ENCODE results near the gene NDFIP1. TPM values are rescaled to one million over a fixed set of nuclear protein-coding genes. Genes with fewer than 3 reads are reported as not detected.
A peak's percentile ranks its signal among the peaks of the same experiment; 100 is the strongest.

The NDFIP1 gene
- total RNA-seq, 1 experiment from 2014 or later = 37.8 TPM

GRCh38 chr5:142109331-142110045, 909 bp downstream of the NDFIP1 start:
- Histone ChIP-seq H3K9ac (ENCODE audit: low read length) (peak overlapping the region; percentile 92), H2AFZ (ENCODE audit: low read depth, low read length, poor library complexity, severe bottlenecking) (no peak overlapping the region), H3K9me2 (ENCODE audit: insufficient read depth) (no peaks in the 10 kb centered on the region), H3K27me3 (ENCODE audit: insufficient read depth, low read length) (no peaks in the 10 kb centered on the region), H3K4me2 (ENCODE audit: low read length) (peak overlapping the region; percentile 86), H3K4me1 (ENCODE audit: control insufficient read depth in 1 of 2, insufficient read depth in 2 of 2, low read length in 2 of 2) (peaks cover 5 to 21% of the 10 kb centered on the region in 2 experiments; a peak in 3 of 4 replicates), H3K4me3 (replicated peaks in 1 of 2; ENCODE audit: low read depth in 1 of 2, low read length in 2 of 2) (peak overlapping the region; percentile 76 to 91), H3K27ac (ENCODE audit: low read depth, low read length) (peak overlapping the region; percentile 90), H3K9me3 (ENCODE audit: control insufficient read depth in 1 of 2, insufficient read depth in 1 of 2, low read depth in 1 of 2, low read length in 2 of 2) (no peaks in the 10 kb centered on the region), H4K20me1 (ENCODE audit: insufficient read depth) (no peaks in the 10 kb centered on the region), H3K36me3 (ENCODE audit: control insufficient read depth in 1 of 2, insufficient read depth in 2 of 2, low read length in 2 of 2) (no peaks in the 10 kb centered on the region), H3K79me2 (ENCODE audit: insufficient read depth, low read length) (peaks cover 56% of the 10 kb centered on the region)
- no peak for DNase-seq (ENCODE audit: low read depth, low spot score)
- CTCF ChIA-PET = no interaction called here
- TF ChIP-seq CTCF (IDR thresholded peaks at IDR 0.05 in 2 of 3, conservative IDR thresholded peaks at IDR 0.05 in 1 of 3; ENCODE audit: borderline replicate concordance in 1 of 3, insufficient read depth in 1 of 3, low read depth in 2 of 3, low read length in 2 of 3) = no peak
- TF ChIP-seq, protein P1, sequence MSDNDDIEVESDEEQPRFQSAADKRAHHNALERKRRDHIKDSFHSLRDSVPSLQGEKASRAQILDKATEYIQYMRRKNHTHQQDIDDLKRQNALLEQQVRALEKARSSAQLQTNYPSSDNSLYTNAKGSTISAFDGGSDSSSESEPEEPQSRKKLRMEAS (IDR thresholded peaks at IDR 0.05) = no peak
- no peak; the same call in 1 of the 2 replicates for TF ChIP-seq SP1 (IDR thresholded peaks at IDR 0.05; ENCODE audit: low read depth)
- TF ChIP-seq SRF (IDR thresholded peaks at IDR 0.05; ENCODE audit: low read depth) = no peak
- TF ChIP-seq ZNF274 (IDR thresholded peaks at IDR 0.05; ENCODE audit: low read depth, low read length) = no peak
- no peak for TF ChIP-seq ZFX (IDR thresholded peaks at IDR 0.05)
- TF ChIP-seq TCF7L2 (IDR thresholded peaks at IDR 0.05; ENCODE audit: borderline replicate concordance, extremely low read depth, insufficient read depth, insufficient read length) = no peak
- TF ChIP-seq POLR2AphosphoS5 (IDR thresholded peaks at IDR 0.05; ENCODE audit: low read depth, low read length) = no peak
- no peak for TF ChIP-seq SIN3A (IDR thresholded peaks at IDR 0.05; ENCODE audit: low read depth)
- no peak for TF ChIP-seq FOSL1 (IDR thresholded peaks at IDR 0.05; ENCODE audit: low read depth)
- no peak for TF ChIP-seq RAD21 (IDR thresholded peaks at IDR 0.05; ENCODE audit: low read depth)
- TF ChIP-seq POLR2A (IDR thresholded peaks at IDR 0.05; ENCODE audit: borderline replicate concordance, extremely low read depth, insufficient read depth, insufficient read length) = no peak
- TF ChIP-seq YY1 (IDR thresholded peaks at IDR 0.05; ENCODE audit: extremely low read depth, insufficient replicate concordance, low read depth, low read length) = no peak
- TF ChIP-seq EZH2 (IDR thresholded peaks at IDR 0.05) = no peak
- no peak for TF ChIP-seq CBX3 (IDR thresholded peaks at IDR 0.05; ENCODE audit: low read depth)
- TF ChIP-seq, protein P2, sequence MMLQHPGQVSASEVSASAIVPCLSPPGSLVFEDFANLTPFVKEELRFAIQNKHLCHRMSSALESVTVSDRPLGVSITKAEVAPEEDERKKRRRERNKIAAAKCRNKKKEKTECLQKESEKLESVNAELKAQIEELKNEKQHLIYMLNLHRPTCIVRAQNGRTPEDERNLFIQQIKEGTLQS (IDR thresholded peaks at IDR 0.05) = no peak
- no peak for TF ChIP-seq ZBTB33 (IDR thresholded peaks at IDR 0.05; ENCODE audit: extremely low read depth, insufficient replicate concordance, low read length)
- TF ChIP-seq REST (IDR thresholded peaks at IDR 0.05; ENCODE audit: low read depth) = no peak
- intact Hi-C loops (cut with micrococcal nuclease) = no loop called here
- RAD21 ChIA-PET (ENCODE audit: low non-redundant PET in 1 of 2, low total read pairs in 2 of 2, uncharacterized antibody in 2 of 2, unreplicated experiment in 2 of 2) = no interaction called here
- no peak for ATAC-seq
- no TSS peak for BruUV-seq (replicated peaks)
- POLR2A ChIA-PET = interaction anchor here (1.0 kb wide), 1 partner anchor 14 kb away, joined by 3 read pairs; no protein-coding TSS in a partner anchor

All from HCT116 (cell line).